GM12878 (cell line): ENCODE results near the gene HGS. TPM values are rescaled to one million over a fixed set of nuclear protein-coding genes. Genes with fewer than 3 reads are reported as not detected.

Source experiments
- ATAC-seq: fragments of 200-7000 bp; cut with Tn5 transposase; 3 replicates; pipeline ENCODE4 v1.9.1; 2020; ENCODE audit warnings: mild to moderate bottlenecking, moderate library complexity
- BruUV-seq: library from RNA; stranded (reverse); fragments of 400-500 nt; replicated peaks from 2 replicates; lab custom pipeline; 2021; lab: Mats Ljungman, UMichigan
- CTCF ChIA-PET: fragments of 300-600 bp; sonication (Branson Sonifier 250); formaldehyde crosslinking; extraction: SDS; loops from one replicate; lab custom pipeline; 2021; ENCODE audit warnings: inconsistent platforms; lab: Yijun Ruan, JAX
- POLR2A ChIA-PET: fragments of 350-600 bp; formaldehyde crosslinking; extraction: SDS; loops from one replicate; lab custom pipeline; 2021; ENCODE audit warnings: inconsistent platforms; lab: Charles Lee
- RAD21 ChIA-PET: fragments of 300-600 bp; sonication (Branson Sonifier 250); formaldehyde crosslinking; loops from one replicate; lab custom pipeline; 2023; ENCODE audit warnings: antibody characterized with exemption; ENCODE audit not compliant: unreplicated experiment; lab: Charles Lee
- SMC1A ChIA-PET: fragments of 300-600 bp; sonication (Branson Sonifier 250); formaldehyde crosslinking; loops from one replicate; lab custom pipeline; 2023; ENCODE audit not compliant: unreplicated experiment, uncharacterized antibody; lab: Charles Lee
- DNase-seq: peaks from one replicate; pipeline ENCODE4 v3.0.0-alpha.2; 2011; ENCODE audit warnings: low read depth, low spot score
- FAIRE-seq: peaks from 3 replicates; lab custom pipeline; 2011; peaks lifted over from hg19 to GRCh38; lab: Jason Lieb, UNC
- H2AFZ ChIP-seq: 2 replicates; pipeline ENCODE4 v1.6.0; 2011; ENCODE audit warnings: low read depth, low read length, control low read depth; ENCODE audit not compliant: control insufficient read depth
- H3K27ac ChIP-seq: 2 replicates; pipeline ENCODE4 v1.5.1; 2011; ENCODE audit warnings: control low read depth; ENCODE audit not compliant: control insufficient read depth, insufficient read depth
- H3K27me3 ChIP-seq, 2 experiments: replicated peaks in 1 of 2; 2 replicates each; pipeline versions ENCODE4 v1.6.0 to v1.6.1; 2011; ENCODE audit warnings: low read length in 1 of 2; ENCODE audit not compliant: control insufficient read depth in 2 of 2, insufficient read depth in 2 of 2
- H3K36me3 ChIP-seq, 2 experiments: 2 replicates each; pipeline ENCODE4 v1.5.1; 2011; ENCODE audit warnings: low read length in 1 of 2; ENCODE audit not compliant: control insufficient read depth in 2 of 2, insufficient read depth in 2 of 2
- H3K4me1 ChIP-seq: 2 replicates; pipeline ENCODE4 v1.6.1; 2011; ENCODE audit warnings: mild to moderate bottlenecking, low read length, moderate library complexity, mixed read lengths; ENCODE audit not compliant: control insufficient read depth, insufficient read depth
- H3K4me2 ChIP-seq: 2 replicates; pipeline ENCODE4 v1.6.0; 2011; ENCODE audit warnings: control low read depth; ENCODE audit not compliant: control insufficient read depth, insufficient read depth
- H3K4me3 ChIP-seq: fragments of 200-600 bp; sonication (generic); 2 replicates; pipeline ENCODE4 v1.5.1; 2016
- H3K79me2 ChIP-seq: 2 replicates; pipeline ENCODE4 v1.6.0; 2011; ENCODE audit warnings: low read length; ENCODE audit not compliant: control insufficient read depth, insufficient read depth
- H3K9ac ChIP-seq: 2 replicates; pipeline ENCODE4 v1.8.0; 2011; ENCODE audit warnings: low read length, control low read depth, mixed read lengths; ENCODE audit not compliant: control insufficient read depth, insufficient read depth
- H3K9me3 ChIP-seq: replicated peaks from 3 replicates; pipeline ENCODE4 v1.5.1; 2011; ENCODE audit warnings: mild to moderate bottlenecking, low read length; ENCODE audit not compliant: control insufficient read depth, insufficient read depth
- H4K20me1 ChIP-seq: 2 replicates; pipeline ENCODE4 v1.6.0; 2011; ENCODE audit not compliant: control insufficient read depth, insufficient read depth
- ATF2 ChIP-seq: IDR thresholded peaks from 2 replicates; pipeline ENCODE4 v1.6.1; 2012; ENCODE audit warnings: low read length, inconsistent platforms
- EED ChIP-seq: sonication (generic); IDR thresholded peaks from 2 replicates; pipeline ENCODE4 v1.6.1; 2016; ENCODE audit warnings: antibody characterized with exemption, low read depth
- ELK1 ChIP-seq: IDR thresholded peaks from 2 replicates; pipeline ENCODE4 v1.6.1; 2012; ENCODE audit warnings: low read depth, low read length, improper control_type of control experiment
- WGBS: methylation state at CpG from one replicate; pipeline ENCODE4 v1.1.6; 2016; ENCODE audit warnings: low lambda C conversion rate; ENCODE audit not compliant: insufficient replicate concordance, insufficient coverage; ENCODE audit errors: missing lambda C conversion rate; 5-methylcytosine and 5-hydroxymethylcytosine counted together
- in situ Hi-C: fragments of 300-500 bp; cut with MboI; formaldehyde crosslinking; loops from 9 replicates; pipeline ENCODE4 v1.14.3; 2018; ENCODE audit warnings: mixed read lengths
- intact Hi-C: fragments of 100-400 bp; cut with micrococcal nuclease; formaldehyde crosslinking; loops from one replicate; pipeline ENCODE4 v1.14.2; 2022; ENCODE audit not compliant: unreplicated experiment
- polyA plus RNA-seq, 11 experiments: library from polyadenylated mRNA; depleted of rRNA in 4 of 11; unstranded in 6 of 11; stranded (reverse) in 5 of 11; fragments of >200 nt; fragmentation: Nextera tagmentation in 4 of 11; fragmentation: Illumina TruSeq in 1 of 11; extraction: Ambion mirVana in 4 of 11; extraction: Trizol in 1 of 11; gene quantifications; 1 replicate in 1 of 11; 2 replicates in 10 of 11; pipeline versions ENCODE4 v1.2.1 to v1.2.3, GENCODE V29; 2011 to 2016; ENCODE audit warnings: inconsistent platforms in 2 of 11, missing spikeins in 2 of 11, low read depth in 1 of 11
- total RNA-seq, 4 experiments: library from RNA; depleted of rRNA in 3 of 4; stranded (reverse); fragments of >200 nt in 3 of 4; fragmentation: Illumina TruSeq in 1 of 4; extraction: Trizol in 1 of 4; gene quantifications; 2 replicates each; pipeline versions ENCODE4 v1.2.1 to v1.2.3, GENCODE V29; 2013 to 2021

The HGS gene
- total and polyA plus RNA-seq, 10 of the 15 experiments (the other 5 are each of a cell fraction or from before 2014, with no cell fraction given): 2.2 to 85.6 (median 55.3) TPM

GRCh38 chr17:81664051-81664470, 19.8 kb upstream of the HGS start:
- Histone ChIP-seq H3K79me2 (peaks cover 33% of the 10 kb centered on the region), H3K4me1 (peaks cover 15% of the 10 kb centered on the region), H3K27me3 (no peaks in the 10 kb centered on the region), H3K9ac (no peak overlapping the region), H4K20me1 (no peaks in the 10 kb centered on the region), H3K4me3 (no peak overlapping the region), H3K27ac (no peak overlapping the region), H3K4me2 (no peak overlapping the region), H3K36me3 (peaks cover 0 to 4% of the 10 kb centered on the region in 2 experiments; a peak in 1 of 4 replicates), H2AFZ (no peak overlapping the region), H3K9me3 (no peaks in the 10 kb centered on the region)
- DNase-seq: no peak
- BruUV-seq: no TSS peak
- POLR2A ChIA-PET: interaction anchor here (0.6 to 0.8 kb wide), 3 partner anchors 26 to 319 kb away, joined by 3 to 8 read pairs (median 7); no protein-coding TSS in a partner anchor
- RAD21 ChIA-PET: no interaction called here
- CTCF ChIA-PET: no interaction called here
- intact Hi-C loops (no loop called here), in situ Hi-C loops (no loop called here)
- no peak for FAIRE-seq
- 89% methylated on average over 7 of the region's 7 CpGs for WGBS
- SMC1A ChIA-PET: no interaction called here
- ATAC-seq: no peak
- TF ChIP-seq ATF2 (no peak), EED (no peak), ELK1 (no peak)
- TF ChIP-seq, all 136 proteins: peak for 0
